ENCODE data around the gene FAIM2. TPM values are rescaled to one million over a fixed set of nuclear protein-coding genes. Genes with fewer than 3 reads are reported as not detected.

The FAIM2 gene
- polyA plus RNA-seq, 1 donor = 10.3 TPM

DNA sequence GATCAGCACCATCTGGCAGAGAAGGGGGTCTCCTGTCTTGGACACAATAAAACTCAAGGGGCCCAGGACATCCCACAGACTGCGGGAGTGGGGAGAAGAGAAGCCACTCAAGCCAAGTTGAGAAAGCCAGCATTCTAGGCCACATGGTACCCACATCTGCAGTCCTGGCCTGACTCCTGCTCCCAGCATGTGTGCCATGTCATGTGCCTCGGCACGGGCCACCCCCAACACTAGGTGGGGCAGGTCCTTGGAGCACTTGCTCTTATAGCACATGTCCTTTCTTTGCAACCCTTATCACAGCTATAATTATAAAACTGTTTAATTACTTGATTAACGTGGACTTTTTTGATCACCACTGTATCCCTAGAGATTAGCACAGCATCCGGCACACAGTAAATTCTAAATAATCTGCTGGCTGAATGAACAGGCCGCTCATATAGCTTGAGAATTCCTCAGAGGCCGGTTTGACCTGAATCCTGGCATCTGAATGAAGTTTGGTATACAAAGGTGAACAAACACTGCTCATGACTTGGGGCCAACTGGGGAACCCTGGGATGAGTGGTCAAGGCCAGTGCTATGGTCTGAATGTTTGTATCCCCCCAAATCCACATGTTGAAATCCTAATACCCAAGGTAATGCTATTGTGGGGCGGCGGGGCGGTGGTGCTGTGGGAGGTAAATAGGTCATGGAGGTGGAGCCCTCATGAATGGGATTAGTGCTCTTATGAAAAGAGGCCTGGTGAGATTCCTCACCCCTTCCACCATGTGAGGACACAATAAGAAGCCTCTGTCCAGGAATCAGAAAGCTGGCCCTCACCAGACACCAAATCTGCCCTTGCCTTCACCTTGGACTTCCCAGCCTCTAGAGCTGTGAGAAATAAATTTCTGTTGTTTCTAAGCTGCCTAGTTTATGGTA, 82.1 kb downstream of the FAIM2 start:
- no peak for DNase-seq

DNA sequence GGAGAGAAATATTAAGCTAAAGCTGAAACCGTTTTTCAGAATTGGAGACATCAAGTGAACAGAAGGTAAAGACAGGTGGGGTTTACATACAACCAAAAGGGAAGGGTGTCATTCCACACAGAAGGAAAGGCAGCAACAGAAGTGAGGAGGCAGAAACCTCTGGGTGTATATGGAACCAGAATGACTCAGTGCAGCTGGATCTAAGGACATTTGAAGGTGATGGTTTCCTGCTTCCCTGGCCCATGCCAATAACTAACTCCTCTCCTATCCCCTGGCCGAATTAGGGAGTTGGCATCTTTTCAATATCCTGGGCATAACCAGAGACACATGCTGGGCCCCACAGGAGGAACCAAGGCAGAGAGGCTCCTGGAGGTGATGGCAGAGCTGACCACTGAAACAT, 83.9 kb downstream of the FAIM2 start:
- no peak for DNase-seq

DNA sequence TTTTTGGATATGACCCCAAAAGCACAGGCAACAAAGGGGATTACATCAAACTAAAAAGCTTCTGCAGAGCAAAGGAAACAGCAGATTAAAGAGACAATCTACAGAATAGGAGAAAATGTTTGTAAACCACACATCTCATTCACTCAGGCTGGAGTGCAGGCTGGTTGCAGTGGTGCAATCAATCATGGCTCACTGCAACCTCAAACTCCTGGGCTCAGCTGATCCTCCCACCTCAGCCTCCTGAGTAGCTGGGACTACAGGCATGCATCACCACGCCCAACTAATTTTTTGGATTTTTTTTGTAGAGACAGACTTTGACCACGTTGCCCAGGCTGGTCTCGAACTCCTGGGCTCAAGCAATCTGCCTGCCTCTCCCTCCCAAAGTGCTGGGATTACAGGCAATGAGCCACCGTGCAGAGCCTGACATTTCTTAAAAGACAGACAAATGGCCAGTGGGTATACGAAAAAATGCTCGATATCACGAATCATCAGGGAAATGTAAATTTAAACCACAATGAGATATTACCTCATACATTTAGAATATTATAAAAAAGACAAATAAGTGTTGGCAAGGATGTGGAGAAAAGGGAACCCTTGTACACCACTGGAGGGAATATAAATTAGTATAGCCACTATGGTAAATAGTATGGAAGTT, 85.3 kb downstream of the FAIM2 start:
- DNase-seq = no peak

Other genes starting within 250 kb of the FAIM2 start
- gene FMNL3, start 196.5 kb downstream of the FAIM2 start, polyA plus RNA-seq (ENCODE audit: insufficient read length) = 26.2 TPM
- gene TMBIM6, start 162.3 kb downstream of the FAIM2 start, polyA plus RNA-seq (ENCODE audit: insufficient read length) = 268 TPM
- 56.8 TPM for gene NCKAP5L, start 75.5 kb downstream of the FAIM2 start, polyA plus RNA-seq (ENCODE audit: insufficient read length)
- gene BCDIN3D, start 60.8 kb downstream of the FAIM2 start, polyA plus RNA-seq (ENCODE audit: insufficient read length) = 5.3 TPM
- not detected for gene AQP2, start 46.8 kb upstream of the FAIM2 start, polyA plus RNA-seq (ENCODE audit: insufficient read length)
- 0.22 TPM for gene AQP5, start 58.0 kb upstream of the FAIM2 start, polyA plus RNA-seq (ENCODE audit: insufficient read length)
- 0.09 TPM for gene AQP6, start 69.0 kb upstream of the FAIM2 start, polyA plus RNA-seq (ENCODE audit: insufficient read length)
- gene RACGAP1, start 121.6 kb upstream of the FAIM2 start, polyA plus RNA-seq (ENCODE audit: insufficient read length) = 22.4 TPM
- gene ASIC1, start 153.7 kb upstream of the FAIM2 start, polyA plus RNA-seq (ENCODE audit: insufficient read length) = 9.5 TPM
- 60.4 TPM for gene SMARCD1, start 181.4 kb upstream of the FAIM2 start, polyA plus RNA-seq (ENCODE audit: insufficient read length)
- gene GPD1, start 200.1 kb upstream of the FAIM2 start, polyA plus RNA-seq (ENCODE audit: insufficient read length) = 81.1 TPM
- gene COX14, start 208.3 kb upstream of the FAIM2 start, polyA plus RNA-seq (ENCODE audit: insufficient read length) = 39.0 TPM

All from hindlimb muscle (tissue), 1 donor.